ENCODE data around the gene PODXL2.
"Not testable (repeated sequence)": the region's sequence is repeated elsewhere in the genome, so short reads cannot be mapped to it uniquely, and the experiment has no call there.

The PODXL2 gene

DNA sequence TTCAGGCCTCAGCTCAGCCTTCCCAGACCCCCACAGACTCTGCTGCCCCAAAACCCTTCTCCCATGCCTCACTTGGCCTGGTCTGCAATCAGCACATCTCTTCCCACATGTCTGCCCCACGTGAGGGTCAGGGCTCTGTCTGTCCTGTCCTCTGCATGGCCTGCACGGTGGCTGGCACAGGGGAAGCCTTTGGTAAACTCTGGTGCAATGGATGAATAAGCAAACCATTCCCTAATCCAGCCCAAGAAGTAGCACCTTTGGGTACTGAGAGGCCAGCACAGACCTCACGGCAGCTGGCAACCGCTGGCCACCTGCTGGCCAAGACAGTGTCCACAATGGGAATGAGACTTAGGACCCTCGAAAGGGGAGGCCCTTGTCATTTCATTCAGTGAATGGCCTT lies 71.4 kb downstream of the PODXL2 start:
- FAIRE-seq (no peak), DNase-seq (ENCODE audit: insufficient read length, low spot score) (no peak)

DNA sequence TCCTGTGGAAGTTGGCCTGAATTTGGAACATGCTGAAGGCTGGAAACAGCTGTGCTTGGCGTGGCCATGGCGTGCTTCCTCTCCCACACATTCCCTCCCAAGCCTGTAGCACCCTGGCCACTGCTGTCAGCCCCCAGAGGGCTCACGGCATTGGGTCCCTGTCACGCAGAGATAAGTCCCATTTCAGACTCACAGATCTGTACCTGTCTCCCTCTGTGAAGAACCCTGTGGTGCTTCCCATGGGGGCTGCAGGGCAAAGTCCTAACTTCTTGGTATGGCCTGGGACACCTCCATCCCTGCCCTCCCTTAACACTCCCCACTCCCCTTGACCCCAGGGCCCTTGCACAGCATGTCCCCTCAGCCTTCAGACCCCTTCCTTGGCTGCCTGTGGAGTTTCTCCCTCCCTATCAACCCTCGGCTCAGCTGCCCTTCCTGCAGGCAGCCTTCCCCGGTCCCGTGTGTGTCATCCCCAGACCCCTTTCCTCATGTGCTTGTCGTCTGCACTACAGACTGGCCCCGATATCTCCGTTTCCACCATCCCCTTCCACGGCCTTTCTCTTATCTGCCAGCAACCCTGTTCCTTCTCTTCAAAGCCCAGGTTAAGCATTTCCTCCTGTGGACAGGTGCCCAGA lies 72.4 kb downstream of the PODXL2 start:
- no peak for FAIRE-seq
- DNase-seq (ENCODE audit: insufficient read length, low spot score), result no peak

DNA sequence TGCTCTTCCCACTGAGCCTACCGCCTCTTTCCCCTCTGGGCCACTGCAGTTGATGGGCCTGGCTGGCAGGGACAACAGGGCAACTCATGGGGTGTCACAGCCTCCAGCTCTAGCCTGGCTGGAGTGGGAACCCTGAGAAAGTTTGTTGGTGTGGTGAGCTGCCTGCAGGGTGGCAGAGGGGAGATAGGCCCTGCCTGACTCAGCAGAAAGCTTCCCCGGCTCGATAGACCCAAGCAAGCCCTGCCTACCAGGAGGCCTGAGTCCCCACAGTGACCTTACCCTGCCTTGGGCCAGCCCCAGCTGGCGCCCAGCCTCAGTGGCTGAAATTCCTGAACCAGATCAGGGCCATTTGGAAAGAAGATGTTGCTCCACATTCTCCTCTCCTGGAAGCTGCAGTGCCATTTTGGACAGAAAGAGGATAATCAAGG lies 73.2 kb downstream of the PODXL2 start:
- FAIRE-seq (no peak), DNase-seq (ENCODE audit: insufficient read length, low spot score) (no peak)

DNA sequence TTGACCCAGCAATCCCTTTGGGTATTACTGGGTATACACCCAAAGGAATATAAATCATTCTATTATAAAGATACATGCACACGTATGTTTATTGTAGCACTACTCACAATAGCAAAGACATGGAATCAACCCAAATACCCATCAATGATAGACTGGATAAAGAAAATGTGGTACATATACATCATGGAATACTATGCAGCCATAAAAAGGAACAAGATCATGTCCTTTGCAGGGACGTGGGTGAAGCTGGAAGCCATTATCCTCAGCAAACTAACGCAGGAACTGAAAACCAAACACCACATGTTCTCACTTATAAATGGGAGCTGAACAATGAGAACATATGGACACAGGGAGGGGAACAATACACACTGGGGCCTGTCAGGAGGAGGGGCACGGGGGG lies 75.9 kb downstream of the PODXL2 start:
- FAIRE-seq; DNase-seq (ENCODE audit: insufficient read length, low spot score): not testable (repeated sequence)

DNA sequence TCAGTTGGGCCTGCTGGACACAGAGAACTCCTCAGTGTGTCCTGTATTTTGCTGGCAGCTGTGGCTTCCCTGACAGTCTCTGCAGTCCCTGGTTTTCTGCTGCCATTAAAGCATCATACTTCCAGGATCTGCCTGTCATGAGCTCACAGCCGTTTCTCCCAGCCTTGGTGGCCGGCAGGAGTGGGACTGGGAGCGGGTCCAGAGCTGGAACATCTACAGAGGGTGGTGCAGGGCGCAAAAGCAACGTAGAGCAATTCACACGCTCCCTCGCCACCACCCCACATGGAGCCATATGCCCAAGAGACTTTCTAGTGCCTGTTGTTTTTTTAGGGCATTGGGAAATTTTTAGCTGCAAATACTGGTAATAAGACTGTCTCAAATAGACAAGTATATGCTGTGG lies 77.3 kb downstream of the PODXL2 start:
- DNase-seq (ENCODE audit: insufficient read length, low spot score) (no peak), FAIRE-seq (no peak)

DNA sequence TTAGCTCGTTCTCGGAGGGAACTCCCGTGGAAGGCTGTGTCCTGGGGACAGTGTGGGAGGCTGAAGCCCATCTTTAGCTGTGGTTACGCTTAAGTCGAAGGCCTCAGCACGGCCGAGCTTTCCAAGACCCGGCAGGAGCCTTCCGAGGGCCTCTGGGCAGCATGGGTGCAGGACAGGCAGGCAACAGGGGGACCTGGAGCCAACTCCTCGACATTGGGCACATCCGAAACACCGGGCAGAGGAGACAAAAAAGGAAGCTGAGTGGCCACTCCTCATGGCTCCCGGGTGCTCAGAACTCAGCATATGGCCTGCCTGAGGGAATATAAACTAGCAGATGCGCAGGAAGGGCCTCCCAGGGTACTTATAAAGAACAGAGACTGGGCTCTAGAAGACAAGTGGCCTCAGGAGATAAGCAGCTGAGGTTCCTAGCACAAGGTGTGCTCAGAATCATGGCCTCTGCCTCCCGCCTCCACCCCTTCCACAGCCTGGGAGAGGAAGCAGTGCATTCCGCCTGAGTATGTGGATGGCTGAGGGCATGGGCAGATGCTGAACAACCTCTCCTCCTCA lies 77.9 kb downstream of the PODXL2 start:
- DNase-seq (ENCODE audit: insufficient read length, low spot score), result no peak
- no peak for FAIRE-seq

DNA sequence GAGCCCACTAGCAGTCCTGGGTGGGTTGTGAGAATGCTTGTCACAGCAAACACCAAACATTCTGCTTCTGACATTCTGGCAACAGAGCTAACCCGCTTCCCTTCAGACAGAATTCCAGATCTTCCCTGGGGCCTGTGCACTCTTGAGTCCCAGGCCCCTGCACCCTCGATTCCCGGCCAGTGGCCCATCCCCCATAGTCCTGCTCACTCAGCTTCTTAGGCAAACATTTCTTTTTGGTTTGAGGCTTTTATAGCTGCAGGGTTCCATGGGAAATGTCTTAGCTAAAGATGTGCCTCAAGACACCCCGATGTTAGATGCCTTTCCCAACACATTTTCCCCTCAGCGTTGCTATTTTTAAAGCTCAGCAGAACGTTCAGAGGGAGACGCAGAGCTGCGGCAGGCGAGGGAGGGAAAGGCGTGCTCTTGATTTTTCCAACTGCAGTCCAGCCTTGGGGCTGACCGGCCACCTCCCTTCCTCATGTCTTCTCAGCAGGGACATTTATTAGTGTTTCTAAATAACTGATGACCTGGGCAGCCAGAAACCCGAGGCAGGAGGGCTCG lies 78.9 kb downstream of the PODXL2 start:
- DNase-seq (ENCODE audit: insufficient read length, low spot score) (no peak), FAIRE-seq (no peak)

DNA sequence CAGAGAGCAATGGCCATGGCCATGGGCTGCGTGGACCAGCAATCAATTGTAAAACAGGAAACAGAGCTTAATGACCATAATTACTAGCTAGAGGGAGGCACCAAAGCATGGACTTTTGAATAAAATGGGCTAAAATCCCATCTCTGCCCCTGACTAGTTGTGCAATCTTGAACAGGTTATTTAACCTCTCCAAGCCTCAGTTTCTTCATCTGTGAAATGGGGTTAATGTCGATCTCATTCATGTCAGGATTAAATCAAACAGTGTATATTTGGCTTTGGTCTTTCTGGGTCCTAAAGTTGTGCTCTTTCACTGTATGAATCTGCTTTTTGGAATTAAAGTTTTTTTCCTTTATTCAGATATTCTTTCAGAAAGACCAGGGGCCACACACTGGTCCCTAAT lies 79.9 kb downstream of the PODXL2 start:
- DNase-seq (ENCODE audit: insufficient read length, low spot score) (no peak), FAIRE-seq (no peak)

DNA sequence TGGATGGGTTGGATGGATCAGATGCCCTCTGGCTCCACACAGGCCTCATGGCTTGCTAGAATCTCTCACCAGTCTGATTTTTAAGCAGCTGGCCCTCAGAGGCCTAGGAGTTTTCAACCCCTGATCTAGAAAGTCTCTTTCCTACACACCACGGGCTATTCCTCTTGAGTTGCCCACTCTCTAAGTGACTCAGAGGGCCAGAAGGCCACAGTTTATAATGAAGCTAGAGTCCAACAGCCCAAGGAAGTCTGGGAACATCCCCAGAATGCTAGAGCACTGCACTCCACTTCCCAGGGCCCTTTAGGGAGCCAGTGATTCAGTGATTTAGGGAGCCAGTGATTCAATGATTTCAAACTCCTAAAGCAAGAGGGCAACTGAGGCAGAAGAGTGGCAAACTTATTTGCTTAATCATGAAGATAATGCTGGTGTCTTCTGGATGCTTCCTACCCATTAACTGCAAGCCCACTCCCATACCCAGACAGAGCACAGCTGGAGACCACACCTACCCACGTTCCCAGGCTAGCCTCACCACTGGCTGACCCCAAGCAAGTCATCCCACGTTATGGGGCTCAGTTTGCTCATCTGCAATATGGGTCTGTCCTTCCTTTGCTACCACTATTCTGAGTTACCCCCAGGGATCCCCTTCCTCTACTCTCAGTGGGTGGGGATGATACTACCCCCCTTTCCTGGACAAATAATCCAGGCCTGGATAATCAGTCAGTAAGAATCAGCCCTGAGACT lies 80.5 kb downstream of the PODXL2 start:
- DNase-seq (ENCODE audit: insufficient read length, low spot score), result no peak
- no peak for FAIRE-seq

DNA sequence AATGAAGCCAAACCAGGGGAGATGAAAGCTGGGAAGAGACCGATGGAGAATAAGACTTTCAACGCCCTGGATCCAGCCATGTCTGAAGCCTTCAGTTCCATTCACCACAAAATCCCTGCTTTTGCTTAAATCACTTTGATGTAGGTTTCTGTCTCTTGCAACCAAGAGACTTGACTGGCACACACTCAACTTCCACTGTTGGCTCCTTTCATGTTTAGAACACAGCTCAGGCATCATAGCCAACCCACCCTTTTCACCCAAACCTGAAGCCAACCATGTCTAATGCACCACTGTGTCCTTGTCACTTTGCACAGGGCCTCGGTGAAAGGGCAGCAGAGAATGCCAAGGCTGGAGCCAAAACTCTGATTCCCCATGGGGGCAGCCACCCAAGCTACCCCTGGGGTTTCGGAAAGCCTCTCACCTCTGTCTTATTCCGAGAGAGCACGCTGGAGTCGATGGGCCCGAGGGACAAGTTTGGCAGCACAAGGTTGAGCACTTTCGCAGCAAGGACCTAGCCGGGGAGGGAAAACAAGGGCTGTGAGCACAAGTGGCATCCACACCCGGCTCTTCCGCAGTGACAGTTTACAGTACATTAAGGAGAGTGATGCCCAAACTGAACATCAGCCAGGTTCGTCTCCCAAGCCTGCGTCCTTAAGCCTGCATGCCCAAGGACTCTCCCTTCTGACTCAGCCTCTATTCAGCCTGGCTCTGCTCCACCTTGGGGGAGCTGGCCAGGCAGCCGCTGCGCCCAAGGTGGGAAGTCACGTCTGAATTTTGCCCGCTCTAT lies 81.4 kb downstream of the PODXL2 start:
- no peak for FAIRE-seq
- no peak for DNase-seq (ENCODE audit: insufficient read length, low spot score)

DNA sequence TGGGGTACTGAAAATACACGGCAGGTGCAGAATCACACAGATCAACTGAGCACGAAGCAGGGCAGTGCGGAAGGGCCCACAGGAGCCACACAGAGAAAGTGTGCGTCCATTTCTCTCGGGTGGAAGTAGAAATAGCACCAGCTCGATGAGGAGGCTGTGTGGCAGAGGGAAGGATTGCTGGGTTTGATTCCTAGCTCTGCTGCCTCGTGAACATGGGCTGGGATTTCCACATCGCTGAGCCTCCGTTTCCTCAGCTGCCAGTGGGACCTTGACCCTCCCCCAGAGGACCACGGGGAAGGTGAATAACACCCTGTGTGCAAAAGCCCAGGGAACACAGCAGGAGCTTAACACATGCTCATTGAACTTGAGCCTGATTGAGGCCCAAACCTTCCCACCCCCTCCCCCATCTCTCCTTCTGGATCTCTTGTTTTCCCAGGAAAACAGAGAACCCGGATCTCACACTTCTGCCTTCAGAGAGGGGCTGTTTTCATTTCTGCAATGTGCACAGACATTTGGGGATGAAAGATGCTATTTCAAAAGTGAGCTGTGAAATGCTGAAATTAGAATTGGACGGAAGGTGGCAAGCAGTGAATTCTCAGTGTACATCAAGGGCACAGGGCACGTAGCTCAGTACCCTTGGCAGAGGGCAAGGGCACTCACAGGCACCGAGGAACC lies 82.2 kb downstream of the PODXL2 start:
- DNase-seq (ENCODE audit: insufficient read length, low spot score), result no peak
- no peak for FAIRE-seq

DNA sequence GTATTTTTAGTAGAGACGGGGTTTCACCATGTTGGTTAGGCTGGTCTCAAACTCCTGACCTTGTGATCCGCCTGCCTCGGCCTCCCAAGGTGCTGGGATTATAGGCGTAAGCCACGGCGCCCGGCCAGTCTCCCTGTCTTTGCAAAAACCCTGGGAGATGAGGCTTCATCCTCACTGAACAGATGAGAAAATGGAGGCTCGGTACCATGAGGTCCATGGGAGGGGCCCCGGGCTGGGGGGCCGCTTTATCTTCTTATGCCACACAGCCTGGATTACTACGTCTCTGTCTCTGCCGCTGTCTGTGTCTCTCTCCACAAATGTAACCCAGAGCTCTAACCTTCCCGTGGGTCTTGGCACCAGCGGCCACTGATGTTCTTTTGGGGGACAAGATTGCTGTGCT lies 82.9 kb downstream of the PODXL2 start:
- no peak for FAIRE-seq
- no peak for DNase-seq (ENCODE audit: insufficient read length, low spot score)

DNA sequence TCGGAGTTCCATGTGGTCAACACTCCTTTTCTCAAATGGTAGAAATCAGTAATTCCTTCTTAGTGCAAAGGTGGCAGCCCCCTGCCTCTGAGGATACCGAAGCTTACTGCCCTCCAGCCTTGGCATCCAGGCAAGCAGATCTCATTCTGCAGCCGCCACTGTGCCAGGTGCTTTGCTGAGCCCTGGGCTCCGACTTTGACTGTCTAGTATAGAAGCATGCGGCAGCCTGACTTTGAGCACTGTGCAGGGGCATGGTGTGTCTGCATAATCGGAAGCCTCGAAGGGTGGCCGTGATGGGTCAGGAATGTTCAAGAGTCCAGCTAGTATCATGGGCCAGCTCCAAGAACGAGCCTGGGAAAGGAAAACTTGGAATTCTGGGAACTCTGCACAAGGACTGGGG lies 83.5 kb downstream of the PODXL2 start:
- DNase-seq (ENCODE audit: insufficient read length, low spot score) (no peak), FAIRE-seq (no peak)

DNA sequence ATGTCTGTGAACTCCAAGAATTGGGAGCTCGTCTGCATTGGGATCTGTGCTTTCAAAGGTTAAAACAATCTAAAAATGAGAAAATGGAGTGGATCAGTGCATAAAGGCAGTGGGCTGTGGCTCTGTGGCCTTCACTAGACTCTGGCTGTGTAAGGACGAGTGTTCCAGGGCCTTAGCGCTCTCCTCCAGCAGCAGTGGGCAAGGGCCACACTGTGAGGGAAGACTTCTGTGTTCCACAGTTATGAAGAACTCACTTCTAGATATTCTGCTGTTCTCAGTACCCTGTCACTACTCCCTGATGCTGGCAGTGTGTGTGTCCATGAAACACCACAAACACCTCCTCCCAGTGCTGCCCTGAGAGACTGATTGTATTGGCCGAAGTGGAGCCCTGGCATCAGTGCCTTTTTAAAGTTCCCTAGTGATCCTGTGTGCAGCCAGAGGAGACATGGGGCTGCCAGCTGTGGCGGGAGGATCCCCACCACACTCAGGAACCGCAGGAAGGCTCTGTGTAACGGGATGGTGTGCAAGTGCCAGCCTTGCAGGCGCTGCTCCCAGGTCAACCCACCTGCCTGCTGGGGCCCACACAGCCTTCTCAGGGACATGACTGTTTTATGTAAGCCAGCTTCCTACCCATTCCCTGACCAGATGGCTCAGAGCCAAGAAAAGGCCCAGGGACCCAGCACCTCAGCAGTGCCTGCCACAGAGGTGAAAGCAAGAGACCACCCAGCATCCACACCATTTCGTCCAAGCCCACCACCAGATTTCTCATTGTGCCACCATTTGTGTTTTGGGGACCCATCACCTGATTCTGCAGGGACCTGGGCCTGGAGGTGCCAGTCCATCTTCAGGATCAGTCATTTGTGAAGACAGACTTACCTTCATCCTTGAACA lies 84.1 kb downstream of the PODXL2 start:
- FAIRE-seq (no peak), DNase-seq (ENCODE audit: insufficient read length, low spot score) (no peak)

DNA sequence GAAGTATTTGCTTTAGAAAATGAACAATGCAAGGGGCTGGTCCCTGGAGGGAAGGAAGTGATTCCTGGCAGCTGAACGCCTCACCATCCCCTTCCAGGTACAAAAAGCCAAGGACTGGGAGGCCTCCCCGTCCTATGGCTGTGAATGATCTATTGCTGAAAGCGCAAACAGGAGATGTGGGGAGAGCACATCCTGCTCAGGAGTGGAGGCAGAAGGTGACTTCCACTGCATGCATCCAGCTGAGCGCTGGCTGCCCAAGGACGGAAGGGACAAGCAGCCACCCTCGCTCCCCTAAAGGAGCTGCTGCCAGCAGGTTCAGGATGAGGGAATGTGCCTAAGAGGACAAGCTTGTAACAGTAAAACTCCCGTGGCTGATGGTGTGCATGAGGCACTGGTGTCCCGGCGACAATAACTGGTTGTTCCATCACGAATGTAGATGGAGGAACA lies 85.2 kb downstream of the PODXL2 start:
- FAIRE-seq (no peak), DNase-seq (ENCODE audit: insufficient read length, low spot score) (no peak)

DNA sequence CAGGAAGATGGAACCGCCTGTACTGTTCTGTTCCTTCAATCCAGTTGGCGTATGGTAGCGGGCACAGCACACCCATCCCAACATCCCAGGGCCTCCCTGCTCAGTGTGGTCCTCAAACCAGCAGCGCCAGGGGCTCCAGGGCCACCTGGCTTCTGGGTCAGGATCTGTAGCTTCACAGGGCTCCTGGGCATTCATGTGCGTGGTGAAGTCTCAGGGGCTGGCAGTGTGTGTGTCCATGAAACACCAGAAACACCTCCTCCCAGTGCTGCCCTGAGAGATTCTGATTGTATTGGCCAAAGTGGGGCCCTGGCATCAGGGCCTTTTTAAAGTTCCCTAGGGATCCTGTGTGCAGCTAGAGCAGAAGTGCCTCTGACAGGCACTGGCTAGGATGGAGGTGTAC lies 85.9 kb downstream of the PODXL2 start:
- FAIRE-seq, result no peak
- no peak for DNase-seq (ENCODE audit: insufficient read length, low spot score)

DNA sequence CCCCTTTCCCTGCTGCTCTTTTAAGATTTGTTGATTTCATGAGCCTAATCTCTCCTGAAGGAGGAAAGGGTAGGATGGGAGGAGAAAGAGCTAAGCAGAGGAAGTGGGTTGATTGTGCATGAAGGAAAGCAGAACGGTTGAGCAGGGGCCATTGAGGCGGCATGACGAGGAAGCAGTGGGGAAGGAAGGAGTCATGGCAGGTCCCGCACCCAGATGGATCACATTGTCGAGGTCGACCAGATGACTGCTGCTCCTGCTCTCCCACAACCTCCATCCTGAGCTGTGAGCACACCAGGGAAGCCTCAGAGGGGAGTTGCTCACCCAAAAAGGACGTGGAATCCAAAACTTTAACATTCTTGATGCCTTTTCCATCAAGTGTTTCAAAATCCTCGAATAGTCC lies 86.5 kb downstream of the PODXL2 start:
- no peak for DNase-seq (ENCODE audit: insufficient read length, low spot score)
- no peak for FAIRE-seq

DNA sequence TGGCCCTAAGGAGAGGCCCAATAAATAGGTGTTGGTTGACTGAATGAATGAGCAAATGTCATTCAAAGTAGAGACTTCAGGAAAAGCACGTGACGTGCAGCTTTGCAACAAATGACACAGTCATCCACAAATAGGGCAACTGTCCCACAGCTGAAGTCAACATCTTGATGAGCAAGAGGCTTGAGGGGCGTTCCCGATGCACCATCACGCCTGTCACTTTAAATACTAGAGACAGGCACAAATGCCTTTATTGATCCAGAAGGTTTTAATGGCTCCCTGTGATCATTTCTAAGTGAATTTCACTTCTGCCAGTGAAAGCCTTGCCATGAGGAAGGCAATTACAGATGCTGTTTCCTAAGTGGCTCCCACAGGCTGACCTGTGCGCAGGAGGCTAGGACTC lies 87.4 kb downstream of the PODXL2 start:
- FAIRE-seq (no peak), DNase-seq (ENCODE audit: insufficient read length, low spot score) (no peak)

DNA sequence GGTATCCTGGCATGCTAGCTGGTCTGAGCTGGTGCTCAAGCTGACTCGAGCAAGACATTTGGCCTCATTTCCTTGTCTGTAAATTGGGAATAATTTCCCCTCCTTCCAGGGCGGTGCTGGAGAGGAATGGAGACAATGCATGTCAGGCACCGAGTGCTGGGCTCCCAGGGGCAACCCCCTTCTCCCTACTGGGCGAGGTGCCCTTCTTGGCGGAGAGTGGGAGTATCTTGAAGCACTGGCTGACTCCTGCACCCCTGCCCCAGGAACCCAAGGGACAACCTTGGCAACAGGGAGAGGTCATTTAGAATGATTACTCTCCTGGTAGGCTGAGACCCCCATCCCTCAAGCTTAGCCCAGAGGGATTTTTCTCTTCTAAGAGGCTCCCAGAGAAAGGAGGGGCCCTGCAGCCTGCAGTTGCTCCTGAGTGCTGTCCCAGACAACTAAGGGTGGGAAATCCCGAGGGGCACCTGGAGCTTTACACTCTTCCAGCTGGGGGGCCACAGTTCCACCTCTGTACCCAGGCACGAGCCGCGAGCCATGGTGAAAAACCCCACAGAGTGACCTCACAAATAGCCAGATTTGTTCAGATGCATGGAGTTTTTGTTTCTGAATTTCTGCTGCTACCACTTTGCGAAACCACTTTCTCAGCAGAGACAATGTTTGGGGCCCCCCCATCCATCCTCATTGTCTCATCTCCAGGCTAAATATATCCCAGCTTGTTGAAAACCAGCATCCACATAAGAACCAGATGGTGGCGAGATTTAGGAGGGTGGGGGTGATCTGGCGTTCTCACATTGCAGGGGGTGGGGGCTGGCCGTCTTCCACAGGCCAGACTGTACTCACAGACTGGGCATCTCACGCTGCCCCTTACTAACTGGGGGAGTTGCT lies 88.6 kb downstream of the PODXL2 start:
- no peak for FAIRE-seq

More for the DNA sequence above, 88.6 kb downstream of the PODXL2 start:
- no peak for DNase-seq (ENCODE audit: insufficient read length, low spot score)
